ENCODE results near the gene XPNPEP2. TPM values are rescaled to one million over a fixed set of nuclear protein-coding genes. Genes with fewer than 3 reads are reported as not detected.

Gene XPNPEP2
- polyA plus RNA-seq, 4 donors = 27.0 to 744 (median 53.7) TPM

- no peak overlapping the region for H3K4me3 ChIP-seq (ENCODE audit: low read depth in 1 of 3, low read length in 3 of 3)
These were observed 79.3 kb downstream of the XPNPEP2 start for GRCh38 chrX:129818123-129818522.

More at GRCh38 chrX:129818123-129818522, 79.3 kb downstream of the XPNPEP2 start:
- Histone ChIP-seq H3K27me3 (ENCODE audit: control insufficient read depth in 3 of 3, insufficient read depth in 3 of 3, low read length in 3 of 3) (no peaks in the 10 kb centered on the region), H3K36me3 (ENCODE audit: control insufficient read depth in 3 of 3, insufficient read depth in 2 of 3, low read depth in 1 of 3, low read length in 3 of 3) (peaks cover 0 to 11% (median 0%) of the 10 kb centered on the region in 3 donors), H3K4me1 (ENCODE audit: control insufficient read depth in 3 of 3, insufficient read depth in 2 of 3, low read depth in 1 of 3, low read length in 2 of 3) (no peaks in the 10 kb centered on the region), H3K27ac (ENCODE audit: low read depth in 1 of 3, low read length in 2 of 3) (no peak overlapping the region), H3K9me3 (ENCODE audit: control insufficient read depth in 2 of 2, insufficient read depth in 1 of 2, low read depth in 1 of 2, low read length in 1 of 2) (no peaks in the 10 kb centered on the region)
- FAIRE-seq (no peak), DNase-seq (no peak)
- 92 to 95% (median 95%) methylated on average over 2 of the region's 2 CpGs for WGBS, 3 donors

Other genes starting within 250 kb of the XPNPEP2 start
- 10 to 100 TPM in 1 of 4 donors, 1 to 10 TPM in 2, under 1 TPM in 1; 0.67 to 35.1 (median 4.9) TPM for gene SMARCA1, start 215.5 kb upstream of the XPNPEP2 start, polyA plus RNA-seq
- 10 to 100 TPM in 3 of 4 donors, 1 to 10 TPM in 1; 8.4 to 20.3 (median 10.5) TPM for gene OCRL, start 198.7 kb upstream of the XPNPEP2 start, polyA plus RNA-seq
- 1 to 10 TPM in 2 of 4 donors, under 1 TPM in 1, not detected in 1; 0.27 to 1.5 (median 1.2) TPM for gene APLN, start 84.0 kb upstream of the XPNPEP2 start, polyA plus RNA-seq
- 10 to 100 TPM in 1 of 4 donors, 1 to 10 TPM in 3; 3.8 to 11.1 (median 7.8) TPM for gene SASH3, start 41.0 kb downstream of the XPNPEP2 start, polyA plus RNA-seq
- 10 to 100 TPM; 17.2 to 71.0 (median 23.4) TPM for gene ZDHHC9, start 104.9 kb downstream of the XPNPEP2 start, polyA plus RNA-seq
- 10 to 100 TPM in 2 of 4 donors, 1 to 10 TPM in 2; 4.7 to 18.5 (median 11.0) TPM for gene UTP14A, start 167.2 kb downstream of the XPNPEP2 start, polyA plus RNA-seq
- gene BCORL1, start 243.7 kb downstream of the XPNPEP2 start, polyA plus RNA-seq = 10 to 100 TPM in 1 of 4 donors, 1 to 10 TPM in 3; 1.8 to 22.5 (median 3.2) TPM

All from small intestine (tissue), 7 donors.